ENCODE results near the gene SDS.

Gene SDS

DNA sequence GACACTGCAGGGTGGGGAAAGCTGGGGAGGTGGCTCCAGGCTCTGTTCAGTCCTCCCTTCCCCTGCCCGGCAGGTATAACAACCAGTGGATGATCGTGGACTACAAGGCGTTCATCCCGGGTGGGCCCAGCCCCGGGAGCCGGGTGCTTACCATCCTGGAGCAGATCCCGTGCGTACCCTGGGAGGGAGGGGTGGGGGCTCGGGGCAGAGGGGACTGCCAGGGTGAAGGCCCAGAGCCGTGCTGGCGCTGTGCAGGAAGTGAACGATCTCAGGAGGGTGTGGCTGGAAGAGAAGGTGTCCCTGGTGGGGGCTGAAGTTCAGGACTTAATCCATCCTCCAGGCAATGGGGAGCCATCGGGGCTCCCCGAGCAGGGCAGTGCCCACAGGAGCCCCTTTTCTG, 18.9 kb downstream of the SDS start:
- Histone ChIP-seq H3K9me3 (ENCODE audit: low read depth, low read length) (no peaks in the 10 kb centered on the region), H3K27ac (no peak overlapping the region), H3K4me3 (no peak overlapping the region), H3K36me3 (ENCODE audit: insufficient read depth, low read length) (no peaks in the 10 kb centered on the region; the same call in 1 of the 2 replicates), H3K9ac (ENCODE audit: insufficient read length) (no peak overlapping the region)
- no peak for DNase-seq (ENCODE audit: low read depth, low spot score)
- TF ChIP-seq EZH2 (IDR thresholded peaks at IDR 0.05) (no peak), FOXP2 (optimal IDR thresholded peaks at IDR 0.05; ENCODE audit: control extremely low read depth, extremely low read length, insufficient read depth) (no peak), POLR2AphosphoS5 (IDR thresholded peaks at IDR 0.05; ENCODE audit: borderline replicate concordance, low read depth, low read length) (no peak)

GRCh38 chr12:113382206-113382605, 21.5 kb downstream of the SDS start:
- no peak for TF ChIP-seq POLR2AphosphoS5 (IDR thresholded peaks at IDR 0.05; ENCODE audit: borderline replicate concordance, low read depth, low read length)
- no peak for TF ChIP-seq EZH2 (IDR thresholded peaks at IDR 0.05)
- TF ChIP-seq FOXP2 (optimal IDR thresholded peaks at IDR 0.05; ENCODE audit: control extremely low read depth, extremely low read length, insufficient read depth), result no peak
- Histone ChIP-seq H3K9ac (ENCODE audit: insufficient read length) (no peak overlapping the region), H3K9me3 (ENCODE audit: low read depth, low read length) (no peaks in the 10 kb centered on the region), H3K27ac (no peak overlapping the region), H3K4me3 (no peak overlapping the region), H3K36me3 (ENCODE audit: insufficient read depth, low read length) (no peaks in the 10 kb centered on the region; the same call in 1 of the 2 replicates)
- no peak for DNase-seq (ENCODE audit: low read depth, low spot score)

DNA sequence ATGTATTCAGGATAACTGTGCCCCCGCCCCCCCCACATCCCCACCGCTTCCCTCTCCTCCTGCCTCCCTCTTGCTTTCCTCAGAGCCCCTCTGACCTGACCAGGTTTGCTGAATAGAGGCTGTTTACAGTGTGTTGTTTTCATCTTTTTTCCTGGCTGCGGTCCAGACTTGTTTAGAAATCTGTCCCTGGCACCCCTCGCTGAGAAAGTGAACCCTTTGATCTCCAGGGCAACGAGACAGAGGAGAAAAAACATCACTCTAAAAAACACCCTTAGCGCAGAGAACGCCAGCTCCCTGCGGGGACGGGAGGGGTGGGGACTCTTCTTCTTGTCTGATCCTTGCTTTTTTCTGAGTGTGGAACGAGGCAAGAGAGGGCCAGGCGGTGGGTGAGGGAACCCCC, 22.5 kb downstream of the SDS start:
- no peak overlapping the region for H3K9ac ChIP-seq (ENCODE audit: insufficient read length)
- H3K4me3 ChIP-seq, result no peak overlapping the region
- DNase-seq (ENCODE audit: low read depth, low spot score), result no peak
- no peaks in the 10 kb centered on the region; the same call in 1 of the 2 replicates for H3K36me3 ChIP-seq (ENCODE audit: insufficient read depth, low read length)
- H3K9me3 ChIP-seq (ENCODE audit: low read depth, low read length), result no peaks in the 10 kb centered on the region
- no peak overlapping the region for H3K27ac ChIP-seq
- no peak for TF ChIP-seq FOXP2 (optimal IDR thresholded peaks at IDR 0.05; ENCODE audit: control extremely low read depth, extremely low read length, insufficient read depth)
- no peak for TF ChIP-seq EZH2 (IDR thresholded peaks at IDR 0.05)
- TF ChIP-seq POLR2AphosphoS5 (IDR thresholded peaks at IDR 0.05; ENCODE audit: borderline replicate concordance, low read depth, low read length), result no peak

- no peak overlapping the region for H3K4me3 ChIP-seq
- no peaks in the 10 kb centered on the region for H3K9me3 ChIP-seq (ENCODE audit: low read depth, low read length)
- no peak overlapping the region for H3K27ac ChIP-seq
- no peak for DNase-seq (ENCODE audit: low read depth, low spot score)
- peaks cover 3% of the 10 kb centered on the region; the same call in 1 of the 2 replicates for H3K36me3 ChIP-seq (ENCODE audit: insufficient read depth, low read length)
- TF ChIP-seq EZH2 (IDR thresholded peaks at IDR 0.05) (no peak), FOXP2 (optimal IDR thresholded peaks at IDR 0.05; ENCODE audit: control extremely low read depth, extremely low read length, insufficient read depth) (no peak), POLR2AphosphoS5 (IDR thresholded peaks at IDR 0.05; ENCODE audit: borderline replicate concordance, low read depth, low read length) (no peak)
- H3K9ac ChIP-seq (ENCODE audit: insufficient read length), result no peak overlapping the region
These were observed 25.4 kb downstream of the SDS start for GRCh38 chr12:113378291-113378690.

DNA sequence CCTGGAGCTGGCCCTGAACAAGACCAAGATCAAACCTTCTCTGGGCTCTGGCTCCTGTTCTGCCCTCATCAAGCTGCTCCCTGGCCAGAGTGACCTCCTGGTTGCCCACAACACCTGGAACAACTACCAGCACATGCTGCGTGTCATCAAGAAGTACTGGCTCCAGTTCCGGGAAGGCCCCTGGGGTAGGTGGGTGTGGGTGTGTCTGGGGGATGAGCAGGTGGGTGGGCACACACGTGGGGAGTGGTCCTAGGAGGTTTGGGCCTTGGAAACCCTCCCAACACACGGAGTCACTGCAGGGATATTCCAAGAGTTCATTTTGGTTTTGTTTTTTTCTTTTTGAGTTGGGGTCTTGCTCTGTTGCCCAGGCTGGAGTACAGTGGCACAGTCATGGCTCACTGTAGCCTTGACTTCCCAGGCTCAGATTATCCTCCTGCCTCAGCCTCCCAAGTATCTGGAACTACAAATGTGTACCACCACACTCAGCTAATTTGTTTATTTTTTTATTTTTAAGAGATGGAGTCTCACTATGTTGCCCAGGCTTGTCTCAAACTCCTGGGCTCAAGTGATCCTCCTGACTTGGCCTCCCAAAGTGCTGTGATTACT, 28.8 kb downstream of the SDS start:
- Histone ChIP-seq H3K36me3 (ENCODE audit: insufficient read depth, low read length) (peaks cover 3% of the 10 kb centered on the region; the same call in 1 of the 2 replicates), H3K9me3 (ENCODE audit: low read depth, low read length) (no peaks in the 10 kb centered on the region), H3K4me3 (no peak overlapping the region), H3K27ac (no peak overlapping the region), H3K9ac (ENCODE audit: insufficient read length) (no peak overlapping the region)
- TF ChIP-seq FOXP2 (optimal IDR thresholded peaks at IDR 0.05; ENCODE audit: control extremely low read depth, extremely low read length, insufficient read depth) (no peak), POLR2AphosphoS5 (IDR thresholded peaks at IDR 0.05; ENCODE audit: borderline replicate concordance, low read depth, low read length) (no peak), EZH2 (IDR thresholded peaks at IDR 0.05) (no peak)
- no peak for DNase-seq (ENCODE audit: low read depth, low spot score)

GRCh38 chr12:113373969-113374368, 29.7 kb downstream of the SDS start:
- H3K36me3 ChIP-seq (ENCODE audit: insufficient read depth, low read length), result peaks cover 3% of the 10 kb centered on the region; the same call in 1 of the 2 replicates
- no peak overlapping the region for H3K4me3 ChIP-seq
- H3K9ac ChIP-seq (ENCODE audit: insufficient read length), result no peak overlapping the region
- TF ChIP-seq FOXP2 (optimal IDR thresholded peaks at IDR 0.05; ENCODE audit: control extremely low read depth, extremely low read length, insufficient read depth) (no peak), EZH2 (IDR thresholded peaks at IDR 0.05) (no peak), POLR2AphosphoS5 (IDR thresholded peaks at IDR 0.05; ENCODE audit: borderline replicate concordance, low read depth, low read length) (no peak)
- H3K9me3 ChIP-seq (ENCODE audit: low read depth, low read length), result no peaks in the 10 kb centered on the region
- no peak for DNase-seq (ENCODE audit: low read depth, low spot score)
- H3K27ac ChIP-seq, result no peak overlapping the region

- Histone ChIP-seq H3K9ac (ENCODE audit: insufficient read length) (no peak overlapping the region), H3K4me3 (no peak overlapping the region), H3K9me3 (ENCODE audit: low read depth, low read length) (no peaks in the 10 kb centered on the region), H3K27ac (no peak overlapping the region), H3K36me3 (ENCODE audit: insufficient read depth, low read length) (peaks cover 3% of the 10 kb centered on the region; the same call in 1 of the 2 replicates)
- TF ChIP-seq FOXP2 (optimal IDR thresholded peaks at IDR 0.05; ENCODE audit: control extremely low read depth, extremely low read length, insufficient read depth), result no peak
- no peak for TF ChIP-seq EZH2 (IDR thresholded peaks at IDR 0.05)
- no peak for TF ChIP-seq POLR2AphosphoS5 (IDR thresholded peaks at IDR 0.05; ENCODE audit: borderline replicate concordance, low read depth, low read length)
- DNase-seq (ENCODE audit: low read depth, low spot score), result no peak
These were observed 30.2 kb downstream of the SDS start for GRCh38 chr12:113373440-113373839.

DNA sequence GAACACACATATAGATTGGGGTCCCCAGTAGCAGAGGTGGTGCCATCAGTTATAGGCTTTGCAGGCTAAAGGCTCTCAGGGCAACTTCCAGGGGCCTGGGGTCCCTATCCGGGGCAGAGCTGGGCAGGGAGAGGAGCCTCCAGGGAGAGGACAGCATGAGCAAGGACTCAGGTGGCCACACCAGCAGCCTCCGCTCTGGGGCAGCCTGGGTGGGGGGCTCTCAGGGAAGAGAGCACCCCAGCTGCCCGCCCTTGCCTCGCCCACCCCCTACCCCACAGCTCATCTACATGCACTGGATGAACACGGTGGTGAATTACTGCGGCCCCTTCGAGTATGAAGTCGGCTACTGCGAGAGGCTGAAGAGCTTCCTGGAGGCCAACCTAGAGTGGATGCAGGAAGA, 31.3 kb downstream of the SDS start:
- DNase-seq (ENCODE audit: low read depth, low spot score), result no peak
- TF ChIP-seq EZH2 (IDR thresholded peaks at IDR 0.05) (no peak), FOXP2 (optimal IDR thresholded peaks at IDR 0.05; ENCODE audit: control extremely low read depth, extremely low read length, insufficient read depth) (no peak), POLR2AphosphoS5 (IDR thresholded peaks at IDR 0.05; ENCODE audit: borderline replicate concordance, low read depth, low read length) (no peak)
- H3K9me3 ChIP-seq (ENCODE audit: low read depth, low read length), result no peaks in the 10 kb centered on the region
- H3K9ac ChIP-seq (ENCODE audit: insufficient read length), result no peak overlapping the region
- H3K36me3 ChIP-seq (ENCODE audit: insufficient read depth, low read length), result peaks cover 3% of the 10 kb centered on the region; the same call in 1 of the 2 replicates
- no peak overlapping the region for H3K4me3 ChIP-seq
- H3K27ac ChIP-seq, result no peak overlapping the region

DNA sequence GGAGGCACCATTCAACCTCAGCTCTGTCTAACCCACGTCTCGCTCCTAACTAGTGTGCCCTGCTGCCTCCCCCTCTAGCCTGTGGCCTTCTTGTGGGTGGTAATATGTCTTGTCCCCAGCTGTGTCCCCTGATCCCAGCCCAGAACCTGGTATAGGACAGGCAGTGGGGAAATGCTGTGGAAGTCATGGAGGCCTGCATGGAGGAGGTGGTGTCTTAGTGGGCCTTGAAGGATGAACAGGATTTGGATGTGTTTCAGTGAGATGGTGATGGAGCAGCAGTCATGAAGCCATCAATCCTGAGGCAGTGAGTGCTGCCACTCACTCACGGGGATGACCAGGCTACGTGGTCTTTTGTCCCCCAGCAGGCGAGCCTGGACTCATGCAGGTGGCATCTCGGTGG, 31.9 kb downstream of the SDS start:
- no peak overlapping the region for H3K27ac ChIP-seq
- no peak for TF ChIP-seq POLR2AphosphoS5 (IDR thresholded peaks at IDR 0.05; ENCODE audit: borderline replicate concordance, low read depth, low read length)
- TF ChIP-seq EZH2 (IDR thresholded peaks at IDR 0.05), result no peak
- TF ChIP-seq FOXP2 (optimal IDR thresholded peaks at IDR 0.05; ENCODE audit: control extremely low read depth, extremely low read length, insufficient read depth), result no peak
- no peaks in the 10 kb centered on the region for H3K9me3 ChIP-seq (ENCODE audit: low read depth, low read length)
- H3K9ac ChIP-seq (ENCODE audit: insufficient read length), result no peak overlapping the region
- no peak overlapping the region for H3K4me3 ChIP-seq
- DNase-seq (ENCODE audit: low read depth, low spot score), result no peak
- peaks cover 3% of the 10 kb centered on the region; the same call in 1 of the 2 replicates for H3K36me3 ChIP-seq (ENCODE audit: insufficient read depth, low read length)

All from SK-N-MC (cell line).